Left lung (tissue), 10 donors: ENCODE results near the gene COL5A1. TPM values are rescaled to one million over a fixed set of nuclear protein-coding genes. Genes with fewer than 3 reads are reported as not detected.

Source experiments
- ATAC-seq: fragments of 200-7000 bp; cut with Tn5 transposase; one replicate; pipeline ENCODE4 v1.9.1; 2020; ENCODE audit warnings: moderate library complexity
- DNase-seq, 4 donors: peaks; one replicate each; pipeline ENCODE4 v3.0.0-alpha.2; 2013 to 2020
- H3K27ac ChIP-seq, 2 donors: fragments of 200-600 bp; sonication (generic) in 1 of 2; one replicate each; pipeline versions ENCODE4 v1.5.0 to v1.8.0; 2020 to 2021
- H3K27me3 ChIP-seq, 2 donors: fragments of 200-600 bp; sonication (generic) in 1 of 2; one replicate each; pipeline versions ENCODE4 v1.5.0 to v1.8.0; 2020 to 2021
- H3K36me3 ChIP-seq, 2 donors: fragments of 200-600 bp; sonication (generic) in 1 of 2; one replicate each; pipeline versions ENCODE4 v1.5.0 to v1.8.0; 2020 to 2021
- H3K4me1 ChIP-seq, 2 donors: fragments of 200-600 bp; one replicate each; pipeline ENCODE4 v1.8.0; 2021
- H3K4me3 ChIP-seq, 2 donors: fragments of 200-600 bp; sonication (generic) in 1 of 2; one replicate each; pipeline versions ENCODE4 v1.5.0 to v1.8.0; 2020 to 2021; ENCODE audit warnings: mild to moderate bottlenecking in 1 of 2
- H3K9me3 ChIP-seq, 2 donors: fragments of 200-600 bp; sonication (generic) in 1 of 2; one replicate each; pipeline versions ENCODE4 v1.5.0 to v1.8.0; 2020 to 2021
- CTCF ChIP-seq, 2 donors: fragments of 200-600 bp; sonication (generic) in 1 of 2; IDR thresholded peaks; one replicate each; pipeline versions ENCODE4 v1.5.0 to v1.8.0; 2021; ENCODE audit warnings: antibody characterized with exemption in 2 of 2
- intact Hi-C, 2 donors: fragments of 100-400 bp; cut with DNase I; formaldehyde crosslinking; loops; one replicate each; pipeline versions ENCODE4 v1.11.2 to v1.14.2; 2022
- polyA plus RNA-seq, 6 donors: library from polyadenylated mRNA; unstranded; fragments of 120-200 nt; gene quantifications; one replicate each; pipeline ENCODE4 v1.2.1, GENCODE V29; 2013; ENCODE audit not compliant: insufficient read length in 6 of 6
- total RNA-seq, 2 donors: library from RNA; stranded (reverse); fragmentation: NEBNext Ultra II Directional; extraction: Animal tissue kit (Norgen Biotek cat#: 25700); gene quantifications; one replicate each; pipeline ENCODE4 v1.2.1, GENCODE V29; 2021
- donor health status: DM: no; HTN: yes; CAD: no.
- donor health status: DM: no; HTN: no; CAD: no.

The COL5A1 gene
- total and polyA plus RNA-seq, 8 donors = 168 to 357 (median 213) TPM

GRCh38 chr9:134766587-134766986 lies 125.0 kb downstream of the COL5A1 start:
- TF ChIP-seq CTCF (IDR thresholded peaks at IDR 0.05) = no peak
- no peak overlapping the region for H3K27ac ChIP-seq
- peaks cover 0 to 17% of the 10 kb centered on the region in 2 donors for H3K36me3 ChIP-seq
- intact Hi-C loops = no loop called here
- no peak overlapping the region for H3K4me3 ChIP-seq
- H3K27me3 ChIP-seq = peaks cover 0 to 45% of the 10 kb centered on the region in 2 donors
- ATAC-seq = no peak
- H3K9me3 ChIP-seq = no peaks in the 10 kb centered on the region
- DNase-seq = no peak
- no peaks in the 10 kb centered on the region for H3K4me1 ChIP-seq

- ATAC-seq (no peak), DNase-seq (no peak)
- Histone ChIP-seq H3K4me1 (no peaks in the 10 kb centered on the region), H3K36me3 (peaks cover 0 to 15% of the 10 kb centered on the region in 2 donors), H3K27me3 (peaks cover 0 to 48% of the 10 kb centered on the region in 2 donors), H3K4me3 (no peak overlapping the region), H3K27ac (no peak overlapping the region), H3K9me3 (no peaks in the 10 kb centered on the region)
- intact Hi-C loops = no loop called here
- no peak for TF ChIP-seq CTCF (IDR thresholded peaks at IDR 0.05)
Observed at GRCh38 chr9:134768332-134768708, 126.7 kb downstream of the COL5A1 start.

- Histone ChIP-seq H3K4me1 (no peaks in the 10 kb centered on the region), H3K4me3 (no peak overlapping the region), H3K27ac (no peak overlapping the region), H3K36me3 (peaks cover 0 to 15% of the 10 kb centered on the region in 2 donors), H3K9me3 (no peaks in the 10 kb centered on the region), H3K27me3 (peaks cover 0 to 48% of the 10 kb centered on the region in 2 donors)
- ATAC-seq = no peak
- intact Hi-C loops = no loop called here
- DNase-seq = no peak
- TF ChIP-seq CTCF (IDR thresholded peaks at IDR 0.05) = no peak
Observed at GRCh38 chr9:134768709-134769351, 127.2 kb downstream of the COL5A1 start.

GRCh38 chr9:134770972-134771971 lies 129.7 kb downstream of the COL5A1 start:
- no peak overlapping the region for H3K27ac ChIP-seq
- peaks cover 0 to 35% of the 10 kb centered on the region in 2 donors for H3K27me3 ChIP-seq
- H3K9me3 ChIP-seq = no peaks in the 10 kb centered on the region
- no peaks in the 10 kb centered on the region for H3K4me1 ChIP-seq
- ATAC-seq (no peak), DNase-seq (no peak)
- no peak overlapping the region for H3K4me3 ChIP-seq
- intact Hi-C loops = no loop called here
- peaks cover 0 to 15% of the 10 kb centered on the region in 2 donors for H3K36me3 ChIP-seq
- TF ChIP-seq CTCF (IDR thresholded peaks at IDR 0.05) = no peak

GRCh38 chr9:134772331-134772730 lies 130.7 kb downstream of the COL5A1 start:
- DNase-seq = no peak
- H3K9me3 ChIP-seq = no peaks in the 10 kb centered on the region
- H3K27me3 ChIP-seq = peaks cover 0 to 32% of the 10 kb centered on the region in 2 donors
- intact Hi-C loops = no loop called here
- H3K4me3 ChIP-seq = no peak overlapping the region
- ATAC-seq = no peak
- no peaks in the 10 kb centered on the region for H3K4me1 ChIP-seq
- H3K27ac ChIP-seq = no peak overlapping the region
- H3K36me3 ChIP-seq = peaks cover 0 to 7% of the 10 kb centered on the region in 2 donors
- TF ChIP-seq CTCF (IDR thresholded peaks at IDR 0.05) = no peak
